SJCRH30 (cell line): Measurements from ENCODE around the gene GMDS. TPM values are rescaled to one million over a fixed set of nuclear protein-coding genes. Genes with fewer than 3 reads are reported as not detected.

Experiments
- DNase-seq, 2 experiments: peaks; one replicate each; pipeline ENCODE4 v3.0.0-alpha.2; 2015 to 2020
- H3K27ac ChIP-seq: fragments of 250-450 bp; sonication (Bioruptor Pico); 2 replicates; pipeline ENCODE4 v1.5.1; 2020; ENCODE audit warnings: mild to moderate bottlenecking, moderate library complexity
- H3K27me3 ChIP-seq: fragments of 250-450 bp; sonication (Bioruptor Pico); 2 replicates; pipeline ENCODE4 v1.5.1; 2020; ENCODE audit warnings: mild to moderate bottlenecking, moderate library complexity
- H3K36me3 ChIP-seq: fragments of 250-450 bp; sonication (Bioruptor Pico); 2 replicates; pipeline ENCODE4 v1.5.1; 2020; ENCODE audit warnings: mild to moderate bottlenecking, moderate library complexity
- H3K4me1 ChIP-seq: fragments of 250-450 bp; sonication (Bioruptor Pico); 2 replicates; pipeline ENCODE4 v1.5.1; 2020; ENCODE audit warnings: mild to moderate bottlenecking, moderate library complexity
- H3K4me3 ChIP-seq: fragments of 250-450 bp; sonication (Bioruptor Pico); 2 replicates; pipeline ENCODE4 v1.5.1; 2020; ENCODE audit warnings: mild to moderate bottlenecking, moderate library complexity
- H3K9me3 ChIP-seq: fragments of 250-450 bp; sonication (Bioruptor Pico); replicated peaks from 2 replicates; pipeline ENCODE4 v1.5.1; 2020; ENCODE audit warnings: mild to moderate bottlenecking, moderate library complexity
- total RNA-seq: library from RNA; depleted of rRNA; stranded (reverse); fragments of >200 nt; shearing (Covaris generic); gene quantifications from 2 replicates; pipeline ENCODE4 v1.2.3, GENCODE V29; 2014

Gene GMDS
- total RNA-seq, 1 experiment from 2014 or later, result 7.9 TPM

DNA sequence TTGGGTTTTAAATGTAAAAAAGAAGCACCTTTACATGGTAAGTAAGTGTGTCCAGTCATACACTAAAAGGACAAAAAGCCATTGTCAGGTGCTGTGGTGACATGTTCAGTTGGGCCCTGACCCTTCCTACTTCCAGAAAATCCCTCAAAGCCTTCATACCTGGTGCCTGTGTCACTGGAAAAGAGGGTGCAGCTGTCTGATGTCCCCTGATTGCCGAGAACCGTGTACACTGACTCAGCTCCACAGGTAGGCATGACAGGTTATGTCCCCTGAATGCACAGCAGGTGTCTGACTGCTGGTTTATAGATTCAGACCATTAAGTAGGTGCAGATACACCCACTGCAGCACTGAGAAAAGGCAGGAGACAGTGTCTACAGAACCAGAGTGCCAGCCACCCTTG, 536.6 kb downstream of the GMDS start:
- no peak overlapping the region for H3K4me3 ChIP-seq
- no peaks in the 10 kb centered on the region for H3K4me1 ChIP-seq
- no peak overlapping the region for H3K27ac ChIP-seq
- H3K9me3 ChIP-seq, result no peaks in the 10 kb centered on the region
- no peak for DNase-seq
- no peaks in the 10 kb centered on the region for H3K36me3 ChIP-seq
- no peaks in the 10 kb centered on the region for H3K27me3 ChIP-seq

DNA sequence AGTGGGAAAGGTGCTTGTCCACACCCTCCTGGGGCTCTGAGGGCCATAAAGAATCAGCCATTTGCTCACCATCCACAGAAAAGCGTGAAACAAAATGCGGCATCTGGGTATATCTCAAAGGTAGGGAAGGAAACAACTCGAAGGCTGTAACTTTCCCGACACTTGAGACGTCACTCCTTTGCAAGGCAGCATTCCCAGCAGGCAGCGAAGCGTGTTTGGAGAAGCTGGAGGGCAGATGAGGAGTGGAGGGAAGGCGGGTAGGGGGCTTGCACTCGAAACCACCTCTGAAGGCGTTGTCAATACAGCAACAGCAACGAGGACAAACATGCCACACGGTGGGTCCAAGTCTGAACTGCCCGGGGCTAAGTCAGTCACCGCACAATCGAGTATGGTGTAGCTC, 537.3 kb downstream of the GMDS start:
- Histone ChIP-seq H3K4me1 (no peaks in the 10 kb centered on the region), H3K36me3 (no peaks in the 10 kb centered on the region), H3K27ac (no peak overlapping the region), H3K4me3 (no peak overlapping the region), H3K27me3 (no peaks in the 10 kb centered on the region), H3K9me3 (no peaks in the 10 kb centered on the region)
- no peak for DNase-seq

DNA sequence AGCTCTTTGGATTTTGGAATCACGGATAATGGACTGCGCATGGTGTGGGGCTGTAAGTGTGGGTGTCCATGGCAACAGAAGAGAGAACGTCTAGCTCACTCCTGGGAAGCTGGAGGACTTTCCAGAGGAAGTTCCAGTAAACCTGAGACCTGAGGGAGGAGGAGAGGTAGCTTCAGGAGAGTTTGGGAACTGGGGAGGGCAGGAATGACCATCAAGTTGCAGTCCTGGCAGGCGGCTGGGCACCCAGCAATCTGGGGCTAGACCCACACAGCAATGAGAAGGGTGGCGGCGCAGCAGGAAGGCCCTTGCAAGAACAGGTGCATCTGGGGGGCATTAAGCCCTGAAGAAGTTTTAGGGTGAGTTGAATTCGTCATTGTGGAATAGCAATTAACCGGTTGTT, 539.8 kb downstream of the GMDS start:
- no peaks in the 10 kb centered on the region for H3K9me3 ChIP-seq
- no peak for DNase-seq
- H3K27ac ChIP-seq, result no peak overlapping the region
- no peaks in the 10 kb centered on the region for H3K4me1 ChIP-seq
- H3K36me3 ChIP-seq, result no peaks in the 10 kb centered on the region
- no peaks in the 10 kb centered on the region for H3K27me3 ChIP-seq
- no peak overlapping the region for H3K4me3 ChIP-seq

DNA sequence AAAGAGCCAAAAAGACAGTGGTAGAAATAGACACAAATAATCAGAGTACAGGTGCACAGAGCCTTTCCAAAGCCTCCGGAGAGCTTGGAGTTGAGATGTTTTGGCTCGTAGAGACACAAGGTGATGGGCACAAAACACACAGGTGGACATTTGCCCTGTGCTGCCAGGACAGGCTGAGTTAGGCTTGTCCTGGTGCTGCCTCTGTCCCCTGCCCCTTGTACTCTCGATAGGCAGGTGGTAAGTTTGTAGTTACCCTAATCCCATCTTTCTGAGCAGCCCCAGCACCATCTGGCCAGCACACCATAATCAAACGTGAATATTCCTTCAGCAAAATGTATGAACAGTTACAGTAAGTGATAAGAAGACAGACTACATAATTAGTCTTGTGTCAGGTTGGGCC, 540.2 kb downstream of the GMDS start:
- Histone ChIP-seq H3K27ac (no peak overlapping the region), H3K4me3 (no peak overlapping the region), H3K9me3 (no peaks in the 10 kb centered on the region), H3K27me3 (no peaks in the 10 kb centered on the region), H3K4me1 (no peaks in the 10 kb centered on the region), H3K36me3 (no peaks in the 10 kb centered on the region)
- DNase-seq, result no peak

DNA sequence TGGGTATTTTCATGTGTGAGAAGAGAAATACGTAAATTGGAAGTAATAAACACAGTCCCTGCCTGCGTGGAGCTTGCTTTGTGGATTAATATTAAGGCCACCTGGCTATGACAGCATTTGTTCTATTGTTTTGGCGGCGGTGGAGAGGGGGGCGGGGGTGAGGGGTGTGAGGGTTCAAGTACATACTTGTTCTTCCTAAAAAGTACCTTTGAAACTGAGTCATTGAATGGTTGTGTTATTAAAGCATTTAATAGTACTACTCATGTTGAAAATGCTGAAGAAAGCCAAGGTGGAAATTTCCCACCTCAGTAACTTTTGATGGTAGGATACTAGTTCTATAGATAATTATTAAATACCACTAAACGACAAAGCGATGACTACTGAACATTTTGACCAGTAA, 540.7 kb downstream of the GMDS start:
- H3K27ac ChIP-seq, result no peak overlapping the region
- no peaks in the 10 kb centered on the region for H3K27me3 ChIP-seq
- no peak for DNase-seq
- no peaks in the 10 kb centered on the region for H3K4me1 ChIP-seq
- no peak overlapping the region for H3K4me3 ChIP-seq
- no peaks in the 10 kb centered on the region for H3K36me3 ChIP-seq
- no peaks in the 10 kb centered on the region for H3K9me3 ChIP-seq

DNA sequence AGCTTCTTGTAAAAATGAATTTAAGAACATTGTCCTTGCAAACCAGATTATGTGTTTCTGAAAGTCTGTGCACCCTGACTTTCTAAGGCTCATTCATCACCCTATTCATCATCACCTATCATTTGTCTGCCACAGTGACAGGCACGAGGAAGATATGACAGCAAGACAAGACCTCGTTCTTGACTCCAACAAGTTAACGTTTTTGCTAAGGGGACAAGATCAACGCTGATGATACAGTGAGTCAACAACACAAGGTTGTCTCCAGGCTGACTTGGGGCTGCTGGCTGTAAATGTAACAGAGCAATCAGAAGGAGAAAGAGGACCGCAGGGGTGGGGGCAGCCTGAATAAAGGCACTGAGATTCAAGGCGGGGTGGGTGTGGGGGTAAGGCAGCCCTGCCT, 541.5 kb downstream of the GMDS start:
- Histone ChIP-seq H3K36me3 (no peaks in the 10 kb centered on the region), H3K9me3 (no peaks in the 10 kb centered on the region), H3K4me3 (no peak overlapping the region), H3K27ac (no peak overlapping the region), H3K4me1 (no peaks in the 10 kb centered on the region), H3K27me3 (no peaks in the 10 kb centered on the region)
- DNase-seq, result no peak

DNA sequence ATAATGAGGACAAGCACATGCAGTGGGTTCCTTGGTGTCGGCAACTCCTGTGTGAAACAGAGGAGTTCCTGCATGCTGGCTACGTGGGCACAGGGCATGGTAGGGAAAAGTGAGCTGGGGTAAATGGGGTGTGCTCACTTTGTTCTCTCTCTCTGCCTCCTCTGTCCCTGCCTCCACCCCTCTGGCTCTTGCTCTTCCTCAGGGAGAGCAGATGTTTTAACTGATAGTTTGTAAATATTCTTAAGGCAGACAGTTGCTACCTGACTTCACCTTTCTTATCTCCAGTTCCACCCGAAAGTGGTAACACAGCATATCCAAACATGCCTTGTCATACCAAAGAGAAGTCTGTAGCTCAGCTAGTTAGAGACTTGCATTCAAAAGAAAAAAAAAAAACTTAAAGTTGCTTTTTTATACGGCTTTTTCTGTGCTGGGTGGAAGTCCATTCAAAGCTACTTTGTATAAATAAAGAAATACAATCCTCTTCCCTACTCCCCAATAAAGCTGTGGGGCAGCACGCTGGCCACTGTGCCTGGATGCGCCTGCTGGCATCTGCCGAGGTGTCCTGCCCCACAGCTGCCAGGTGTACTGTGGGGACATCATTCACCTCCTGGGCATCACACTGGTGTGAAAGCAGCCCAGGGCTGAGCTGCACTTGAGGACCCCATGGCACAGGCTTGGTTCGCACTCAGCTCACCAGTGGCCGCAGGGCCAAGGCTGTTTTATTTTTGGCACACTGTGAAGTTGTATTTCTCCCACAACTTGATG, 542.1 kb downstream of the GMDS start:
- Histone ChIP-seq H3K27me3 (no peaks in the 10 kb centered on the region), H3K36me3 (no peaks in the 10 kb centered on the region), H3K9me3 (no peaks in the 10 kb centered on the region), H3K4me1 (no peaks in the 10 kb centered on the region), H3K27ac (no peak overlapping the region), H3K4me3 (no peak overlapping the region)
- no peak for DNase-seq

DNA sequence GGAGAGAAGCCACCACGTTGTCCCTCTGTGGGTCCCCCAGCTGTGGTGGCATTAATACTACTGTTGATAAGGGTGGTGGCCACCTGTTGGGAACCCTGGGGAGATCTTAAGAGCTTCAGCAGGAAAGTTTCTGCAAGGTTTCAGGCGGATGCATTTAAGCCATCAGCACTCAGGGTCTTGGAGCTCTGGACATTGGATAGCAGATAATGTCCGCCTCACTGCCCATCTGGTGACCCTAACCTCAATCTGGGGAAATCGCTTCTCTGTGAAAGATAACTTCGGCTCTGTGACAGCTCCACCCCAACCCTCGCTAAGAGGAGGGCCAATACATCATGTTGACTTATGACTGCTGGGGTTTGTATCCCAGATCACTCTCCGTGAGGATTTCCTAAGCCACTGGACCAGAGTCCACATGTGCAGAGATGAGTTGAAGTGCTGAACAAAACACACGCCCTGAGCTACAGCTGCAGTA, 542.8 kb downstream of the GMDS start:
- H3K27ac ChIP-seq, result no peak overlapping the region
- H3K4me3 ChIP-seq, result no peak overlapping the region
- no peaks in the 10 kb centered on the region for H3K27me3 ChIP-seq
- H3K9me3 ChIP-seq, result no peaks in the 10 kb centered on the region
- H3K36me3 ChIP-seq, result no peaks in the 10 kb centered on the region
- H3K4me1 ChIP-seq, result no peaks in the 10 kb centered on the region
- DNase-seq, result peak in 1 of 2 experiments; percentile 11

DNA sequence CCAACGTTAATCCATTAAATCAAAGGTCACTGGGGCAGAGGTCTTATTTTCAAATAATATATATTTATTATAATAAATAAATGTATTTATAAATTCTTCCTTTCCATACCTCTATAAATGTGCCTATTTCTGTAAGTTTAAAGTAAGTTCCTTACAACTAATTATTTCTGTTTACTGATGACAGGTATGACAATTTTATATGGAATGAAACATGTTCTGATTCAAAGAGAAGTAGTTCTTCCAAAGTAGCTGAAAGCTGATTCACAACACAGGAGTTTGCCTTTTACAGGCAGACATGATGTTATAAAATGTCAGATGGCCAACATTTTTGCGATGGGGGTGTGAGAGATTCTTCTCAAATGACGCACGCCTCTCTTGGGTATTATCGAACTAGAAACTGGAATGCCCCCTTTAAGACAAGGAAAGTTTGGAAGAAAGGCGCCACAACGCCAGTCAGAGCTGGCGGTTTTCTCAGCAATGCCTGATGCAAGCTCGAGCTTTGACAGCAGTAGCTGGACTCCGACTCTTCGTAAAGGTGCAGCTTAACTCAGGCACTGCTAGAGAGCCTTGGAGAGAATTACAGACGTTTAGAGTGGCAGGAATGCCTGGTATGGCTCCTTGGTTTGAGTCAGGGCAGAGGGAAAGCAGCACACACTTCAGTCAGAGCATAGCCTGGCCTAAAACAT, 543.6 kb downstream of the GMDS start:
- no peak overlapping the region for H3K4me3 ChIP-seq
- H3K27ac ChIP-seq, result no peak overlapping the region
- no peaks in the 10 kb centered on the region for H3K27me3 ChIP-seq
- no peaks in the 10 kb centered on the region for H3K36me3 ChIP-seq
- H3K9me3 ChIP-seq, result no peaks in the 10 kb centered on the region
- no peak for DNase-seq
- no peaks in the 10 kb centered on the region for H3K4me1 ChIP-seq

DNA sequence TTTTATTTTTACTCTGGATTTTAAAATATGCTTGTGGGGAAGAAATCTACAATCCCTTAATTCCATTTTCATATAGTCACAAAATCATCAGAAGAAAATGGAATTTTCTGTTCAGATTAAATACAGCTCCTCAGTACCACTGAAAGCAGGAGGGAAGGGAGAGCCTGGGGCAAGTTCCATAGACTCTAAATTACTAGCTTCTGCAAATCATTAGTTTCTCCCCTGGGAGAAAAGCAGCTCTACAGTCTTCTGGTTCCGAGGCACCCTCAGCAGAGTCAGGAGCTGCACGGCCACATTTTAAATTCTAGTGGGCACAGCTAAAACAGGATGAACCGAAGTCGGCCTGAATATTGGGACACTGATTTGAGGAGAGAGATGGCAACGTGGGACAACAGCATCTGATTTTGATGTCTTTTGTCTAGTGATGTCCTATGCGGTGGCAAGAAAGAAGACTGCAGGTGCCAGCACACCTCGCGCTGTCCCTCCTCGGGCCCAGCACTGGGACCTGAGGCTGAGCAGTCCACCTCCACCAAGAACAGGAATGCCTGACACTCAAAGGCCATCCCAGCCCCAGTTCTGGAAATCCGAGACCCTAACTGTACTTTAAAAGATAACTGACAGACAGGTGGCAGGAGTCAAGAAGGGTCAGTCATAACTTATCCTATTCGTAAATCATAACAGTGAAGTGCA, 545.0 kb downstream of the GMDS start:
- no peaks in the 10 kb centered on the region for H3K4me1 ChIP-seq
- no peaks in the 10 kb centered on the region for H3K36me3 ChIP-seq
- H3K27ac ChIP-seq, result no peak overlapping the region
- no peaks in the 10 kb centered on the region for H3K9me3 ChIP-seq
- no peak overlapping the region for H3K4me3 ChIP-seq
- DNase-seq, result no peak
- H3K27me3 ChIP-seq, result no peaks in the 10 kb centered on the region

DNA sequence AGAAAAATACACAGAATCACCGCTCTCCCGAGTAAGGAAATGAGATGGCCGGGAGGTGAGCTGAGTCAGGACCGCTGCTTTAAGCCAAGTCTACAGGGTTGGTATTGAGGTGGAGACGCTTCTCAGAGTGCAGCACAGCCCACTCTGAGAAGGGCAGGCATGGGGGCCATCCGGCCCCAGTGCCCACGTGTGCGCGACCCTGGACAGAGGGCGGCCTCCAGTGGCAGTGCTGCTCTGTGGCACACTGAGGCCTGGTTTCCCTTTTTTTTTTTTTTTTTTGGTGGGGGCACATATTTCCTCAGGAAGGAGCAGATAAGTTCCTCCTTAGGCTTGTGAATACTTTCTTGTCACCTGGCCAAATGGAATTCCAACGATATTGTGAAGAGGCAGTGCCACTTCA, 546.9 kb downstream of the GMDS start:
- Histone ChIP-seq H3K27me3 (no peaks in the 10 kb centered on the region), H3K36me3 (no peaks in the 10 kb centered on the region), H3K4me3 (no peak overlapping the region), H3K27ac (no peak overlapping the region), H3K4me1 (no peaks in the 10 kb centered on the region), H3K9me3 (no peaks in the 10 kb centered on the region)
- DNase-seq, result no peak

DNA sequence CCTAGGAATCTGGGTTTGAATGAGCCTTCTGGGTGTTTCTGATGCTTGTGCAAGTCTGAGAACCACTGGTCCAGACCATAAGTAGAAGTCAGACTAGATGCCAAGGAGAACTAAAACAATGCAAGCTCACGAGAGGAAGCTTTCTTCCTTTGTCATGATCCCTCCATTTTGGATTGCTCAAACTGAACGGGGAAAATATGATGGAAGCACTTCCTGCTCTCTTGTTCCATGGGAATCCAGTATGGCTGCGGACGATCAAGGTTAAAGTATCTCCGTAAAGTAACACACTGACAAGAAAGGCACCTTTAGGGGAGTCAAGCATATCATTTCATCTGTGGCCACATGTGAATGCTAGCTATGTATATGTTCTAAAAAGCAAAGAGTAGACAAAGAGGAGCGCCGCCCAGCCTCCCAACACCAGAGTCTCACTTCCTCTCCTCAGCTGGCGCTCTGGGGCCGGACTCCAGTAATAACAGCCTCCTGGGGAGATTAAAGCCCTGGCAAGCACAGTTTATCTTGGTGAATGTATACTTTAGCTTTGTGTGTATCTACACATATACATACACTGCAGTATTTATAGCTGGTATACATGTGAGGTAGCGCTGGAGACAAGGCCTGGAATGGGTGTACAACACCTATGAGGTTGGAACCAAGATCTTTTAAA, 547.6 kb downstream of the GMDS start:
- no peak for DNase-seq
- Histone ChIP-seq H3K27ac (no peak overlapping the region), H3K4me1 (no peaks in the 10 kb centered on the region), H3K27me3 (no peaks in the 10 kb centered on the region), H3K9me3 (no peaks in the 10 kb centered on the region), H3K4me3 (no peak overlapping the region), H3K36me3 (no peaks in the 10 kb centered on the region)

DNA sequence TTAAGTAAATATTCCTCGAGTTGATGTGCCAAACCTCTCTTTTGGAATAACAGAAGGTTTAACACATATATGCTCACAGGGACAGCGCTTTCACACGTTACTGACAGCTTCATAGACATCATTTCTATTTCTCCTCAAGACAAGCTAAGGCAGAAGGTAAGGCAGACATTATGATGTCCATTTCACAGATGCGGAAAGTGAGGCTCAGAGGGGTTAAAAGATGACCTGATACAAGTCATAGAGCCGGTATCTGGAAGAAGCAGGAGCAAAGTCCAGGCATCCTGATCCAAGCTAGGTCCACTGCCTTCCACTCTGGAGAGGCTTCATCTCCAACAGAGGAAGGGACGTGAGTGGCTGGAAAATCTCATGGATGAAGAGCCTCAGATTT, 548.9 kb downstream of the GMDS start:
- no peak overlapping the region for H3K4me3 ChIP-seq
- no peaks in the 10 kb centered on the region for H3K9me3 ChIP-seq
- H3K27ac ChIP-seq, result no peak overlapping the region
- no peaks in the 10 kb centered on the region for H3K36me3 ChIP-seq
- no peaks in the 10 kb centered on the region for H3K27me3 ChIP-seq
- H3K4me1 ChIP-seq, result no peaks in the 10 kb centered on the region
- no peak for DNase-seq

DNA sequence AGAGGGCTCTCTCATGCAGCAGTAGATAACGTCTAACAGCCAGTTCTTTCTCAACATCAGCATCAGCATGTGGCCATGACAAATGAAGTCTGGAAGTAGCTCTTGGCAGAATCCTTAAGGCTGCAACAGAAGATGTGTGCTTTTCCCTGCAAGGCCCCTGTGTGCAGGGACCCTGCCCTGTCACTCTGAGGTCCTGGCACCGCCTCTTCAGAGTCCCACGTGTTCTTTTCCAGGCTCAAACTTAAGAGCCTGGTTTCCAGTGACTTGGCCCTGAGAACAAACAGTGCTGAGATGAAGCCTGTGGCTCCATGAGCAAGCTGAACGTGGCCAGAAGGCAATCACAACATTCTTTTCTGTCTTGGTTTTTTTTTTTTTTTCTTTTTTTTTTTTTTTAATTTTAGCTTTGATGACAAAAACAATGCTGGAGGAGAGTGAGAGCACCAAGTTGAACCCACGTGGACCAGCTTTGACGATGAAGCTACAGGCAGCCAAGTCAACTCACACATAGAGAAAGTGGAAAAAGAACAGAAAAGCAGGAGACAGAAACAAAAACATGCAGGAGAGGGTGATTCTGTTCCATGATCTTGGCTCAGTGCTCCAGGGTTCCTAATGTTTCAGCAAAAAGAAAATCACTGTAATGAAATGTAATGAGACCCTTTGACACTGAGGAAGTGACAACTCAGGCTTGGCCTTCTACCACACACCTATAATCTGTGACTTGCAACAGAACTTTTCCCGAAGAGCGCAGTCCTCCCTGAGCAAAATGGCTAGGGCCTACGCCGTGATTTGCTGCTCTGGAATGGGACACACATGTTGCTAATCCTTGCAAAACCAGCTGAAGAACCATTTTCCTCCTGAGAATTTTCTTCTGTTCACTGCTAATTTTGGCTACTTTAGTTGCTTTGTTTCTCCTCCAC, 549.6 kb downstream of the GMDS start:
- H3K4me1 ChIP-seq, result no peaks in the 10 kb centered on the region
- H3K27me3 ChIP-seq, result no peaks in the 10 kb centered on the region
- DNase-seq, result no peak
- H3K9me3 ChIP-seq, result no peaks in the 10 kb centered on the region
- H3K27ac ChIP-seq, result no peak overlapping the region
- no peak overlapping the region for H3K4me3 ChIP-seq
- H3K36me3 ChIP-seq, result no peaks in the 10 kb centered on the region
